GM12873 (cell line): ENCODE results near the gene CASP6.

Experiments used
- TF ChIP-seq, protein P1 (sequence below): IDR thresholded peaks from 2 replicates; pipeline ENCODE4 v1.5.1; 2012; ENCODE audit warnings: low read depth, mild to moderate bottlenecking, moderate library complexity, low read length, control low read depth; ENCODE audit not compliant: insufficient read depth; ENCODE audit errors: missing control alignments

Gene CASP6

DNA sequence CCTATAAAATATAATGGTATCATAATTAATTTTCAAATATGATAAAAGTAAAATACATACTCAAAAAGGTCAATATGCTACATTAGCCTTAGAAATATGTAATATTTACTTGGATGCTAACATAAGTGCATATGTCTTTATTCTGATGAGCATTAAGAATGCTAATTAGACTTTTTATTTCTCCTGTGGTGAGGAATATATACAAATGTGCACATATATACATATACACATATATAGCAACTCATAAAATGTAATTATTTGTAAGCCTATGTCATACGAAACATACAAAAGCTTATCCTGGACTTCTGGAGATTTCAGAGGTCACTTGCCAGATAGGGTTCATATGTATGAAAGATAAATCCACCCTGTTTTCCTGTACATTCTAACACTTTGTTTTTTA, 15.5 kb upstream of the CASP6 start:
- TF ChIP-seq, protein P1, sequence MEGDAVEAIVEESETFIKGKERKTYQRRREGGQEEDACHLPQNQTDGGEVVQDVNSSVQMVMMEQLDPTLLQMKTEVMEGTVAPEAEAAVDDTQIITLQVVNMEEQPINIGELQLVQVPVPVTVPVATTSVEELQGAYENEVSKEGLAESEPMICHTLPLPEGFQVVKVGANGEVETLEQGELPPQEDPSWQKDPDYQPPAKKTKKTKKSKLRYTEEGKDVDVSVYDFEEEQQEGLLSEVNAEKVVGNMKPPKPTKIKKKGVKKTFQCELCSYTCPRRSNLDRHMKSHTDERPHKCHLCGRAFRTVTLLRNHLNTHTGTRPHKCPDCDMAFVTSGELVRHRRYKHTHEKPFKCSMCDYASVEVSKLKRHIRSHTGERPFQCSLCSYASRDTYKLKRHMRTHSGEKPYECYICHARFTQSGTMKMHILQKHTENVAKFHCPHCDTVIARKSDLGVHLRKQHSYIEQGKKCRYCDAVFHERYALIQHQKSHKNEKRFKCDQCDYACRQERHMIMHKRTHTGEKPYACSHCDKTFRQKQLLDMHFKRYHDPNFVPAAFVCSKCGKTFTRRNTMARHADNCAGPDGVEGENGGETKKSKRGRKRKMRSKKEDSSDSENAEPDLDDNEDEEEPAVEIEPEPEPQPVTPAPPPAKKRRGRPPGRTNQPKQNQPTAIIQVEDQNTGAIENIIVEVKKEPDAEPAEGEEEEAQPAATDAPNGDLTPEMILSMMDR = no peak

DNA sequence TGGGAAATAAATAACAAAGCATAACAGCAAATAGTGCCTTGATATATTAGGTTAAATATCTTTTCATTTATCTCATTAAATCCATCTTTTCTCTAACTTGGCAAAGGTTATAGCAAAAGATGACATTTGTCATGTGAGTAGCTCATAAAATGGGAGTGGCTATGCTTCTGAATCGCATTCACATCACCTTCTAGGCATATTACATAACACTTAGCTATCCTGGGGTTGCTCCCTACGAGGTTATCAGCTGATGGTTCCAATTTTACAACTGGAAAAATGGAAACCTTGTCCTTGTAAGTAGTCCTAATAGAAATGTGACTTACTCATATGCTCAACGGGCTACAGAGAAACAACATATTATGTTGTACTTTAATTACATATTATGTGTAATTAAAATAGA, 10.3 kb upstream of the CASP6 start:
- TF ChIP-seq, protein P1 = no peak

DNA sequence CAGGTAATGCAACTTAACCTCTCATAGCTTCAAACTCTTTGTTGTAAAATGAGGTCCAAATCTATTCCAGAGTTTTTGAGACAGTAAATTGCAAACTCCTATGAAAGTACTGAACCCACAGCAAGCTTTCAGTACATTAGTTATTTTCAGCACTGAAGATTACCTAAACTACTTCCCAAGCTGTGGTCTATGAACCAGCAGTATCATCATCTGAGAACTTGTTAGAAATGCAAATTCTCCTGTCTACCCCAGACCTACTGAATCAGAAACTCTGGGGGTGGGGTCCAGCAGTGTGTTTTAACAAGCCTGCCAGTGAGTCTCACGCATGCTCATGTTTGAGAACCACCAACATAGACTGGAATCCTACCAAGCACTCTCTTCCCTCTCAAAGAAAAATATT, 5.7 kb upstream of the CASP6 start:
- TF ChIP-seq, protein P1 = no peak

DNA sequence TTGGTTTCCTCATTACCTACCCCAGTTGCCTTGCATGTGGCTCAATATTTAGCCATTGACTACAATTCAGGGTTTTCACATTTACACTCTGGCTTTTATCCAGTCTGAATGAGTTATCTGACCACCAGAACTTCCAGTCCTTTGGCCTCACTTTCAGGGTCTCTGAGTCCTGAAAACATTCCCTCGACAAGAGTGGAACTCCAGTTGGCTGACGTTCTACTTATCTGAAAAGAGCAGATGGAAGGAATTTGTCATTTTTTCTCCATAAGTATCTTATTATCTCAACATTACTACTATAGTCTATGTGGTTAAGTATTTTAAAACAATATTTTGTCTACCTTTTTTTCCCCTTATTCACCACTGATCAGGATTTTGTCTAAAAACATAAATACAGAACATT, 5.2 kb upstream of the CASP6 start:
- TF ChIP-seq, protein P1 = no peak

DNA sequence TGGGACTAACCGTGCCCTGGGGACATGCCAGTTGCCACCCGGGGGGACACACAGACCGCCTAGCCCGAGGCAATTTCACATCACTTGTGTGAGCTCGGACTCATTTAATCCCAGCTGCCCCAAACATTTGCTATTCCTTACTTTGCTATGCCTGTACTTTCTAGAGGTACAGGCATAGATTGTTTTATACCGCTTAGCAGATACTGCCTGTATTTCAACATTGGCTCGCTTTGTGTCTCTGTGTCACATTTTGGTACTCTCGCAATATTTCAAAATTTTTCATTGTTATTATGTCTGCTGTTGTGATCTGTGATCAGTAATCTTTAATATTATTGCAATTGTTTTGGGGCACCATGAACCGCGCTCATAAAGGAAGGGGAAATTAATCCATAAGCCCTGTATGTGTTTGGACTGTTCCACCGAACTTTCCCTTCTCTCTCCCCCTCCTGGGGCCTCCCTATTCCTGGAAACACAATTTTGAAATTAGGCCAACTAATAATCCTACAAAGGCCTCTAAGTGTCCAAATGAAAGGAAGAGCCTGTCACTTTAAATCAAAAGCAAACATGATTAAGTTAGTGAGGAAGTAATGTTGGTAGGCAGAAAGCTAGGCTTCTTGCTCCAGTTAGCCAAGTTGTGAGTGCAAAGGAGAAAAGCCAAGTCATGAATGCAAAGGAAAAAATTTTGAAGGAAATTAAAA, 568 bp upstream of the CASP6 start:
- TF ChIP-seq, protein P1 = no peak

DNA sequence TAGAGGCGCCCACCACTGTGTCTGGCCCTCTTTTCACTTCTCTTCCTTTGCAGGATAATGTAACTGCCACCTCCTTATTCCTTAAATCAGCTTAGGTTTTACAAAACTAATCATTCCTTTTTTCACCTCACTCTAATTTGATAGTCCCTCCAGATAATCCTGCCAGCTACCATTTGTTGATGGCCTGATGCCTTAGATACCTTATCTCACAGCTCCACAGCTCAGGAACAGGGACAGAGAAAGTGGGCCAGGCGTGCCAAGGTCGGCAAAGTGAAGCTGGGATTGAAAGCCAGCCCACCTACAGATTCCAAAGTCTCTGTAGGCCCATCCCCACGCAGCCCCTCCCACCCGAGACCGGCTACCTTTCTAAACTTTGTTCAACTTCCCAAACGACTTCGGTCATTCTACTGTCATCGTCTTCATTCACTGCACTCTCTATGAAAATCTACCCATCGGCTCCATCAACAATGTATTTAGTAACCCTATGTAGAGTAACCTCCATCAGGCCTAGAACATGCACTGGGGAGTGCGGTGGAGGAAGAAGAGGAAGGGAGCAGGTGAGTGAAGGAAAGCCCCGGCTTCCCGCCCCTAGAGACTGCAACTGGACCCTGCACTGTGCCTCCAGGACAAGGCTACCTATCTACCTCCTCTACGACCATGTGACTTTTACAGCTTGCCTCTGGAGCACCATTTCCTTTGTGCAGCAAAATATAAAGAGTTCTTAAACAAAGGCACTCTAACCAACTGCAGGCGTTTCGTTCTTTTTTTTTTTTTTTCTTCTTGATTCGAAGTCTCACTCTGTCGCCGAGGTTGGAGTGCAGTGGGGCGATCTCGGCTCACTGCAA, 1.5 kb downstream of the CASP6 start:
- TF ChIP-seq, protein P1 = no peak

DNA sequence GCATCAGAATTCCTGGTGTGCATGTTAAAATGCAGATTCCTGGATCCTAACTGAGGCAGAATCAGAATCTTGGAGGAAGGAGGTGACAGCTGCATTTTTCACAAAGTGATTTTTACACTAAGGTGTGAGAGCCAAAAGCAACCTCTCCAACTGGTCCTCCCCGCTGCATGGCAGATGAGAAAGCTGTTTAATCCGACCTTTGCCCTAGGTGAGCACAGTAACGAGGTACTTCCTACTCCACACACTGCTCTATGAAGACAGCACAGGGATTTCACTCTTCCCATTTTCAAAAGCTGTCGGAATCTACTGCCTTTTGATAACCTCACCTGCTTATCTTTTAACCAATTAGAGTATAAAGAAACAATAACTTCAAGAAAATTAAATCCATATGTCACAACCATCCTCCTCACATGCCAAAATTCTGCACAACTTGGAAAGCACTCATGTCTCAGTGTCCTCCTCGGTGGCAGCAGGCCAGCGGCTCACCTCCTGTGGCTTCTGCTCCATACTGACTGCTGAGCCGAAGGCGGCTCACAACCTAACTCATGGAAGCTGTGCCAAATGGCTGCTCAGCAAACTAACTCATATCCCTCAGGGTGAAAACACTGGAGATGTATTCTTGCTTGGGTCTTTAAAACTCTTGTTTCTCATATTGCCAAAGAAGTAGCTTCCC, 3.6 kb downstream of the CASP6 start:
- TF ChIP-seq, protein P1 = no peak
